Muscle layer of colon (tissue), 2 donors: ENCODE results near the gene OPRD1.
"Not testable (repeated sequence)": the region's sequence is repeated elsewhere in the genome, so short reads cannot be mapped to it uniquely, and the experiment has no call there.

ENCODE experiments used
- H3K27ac ChIP-seq: one replicate; pipeline ENCODE4 v1.7.0; 2013; ENCODE audit warnings: low read depth, mild to moderate bottlenecking, low read length, moderate library complexity
- H3K27me3 ChIP-seq, 2 donors: one replicate each; pipeline ENCODE4 v1.7.0; 2013; ENCODE audit warnings: low read length in 2 of 2, mild to moderate bottlenecking in 2 of 2; ENCODE audit not compliant: insufficient read depth in 2 of 2, control insufficient read depth in 1 of 2
- H3K36me3 ChIP-seq: one replicate; pipeline ENCODE4 v1.7.0; 2013; ENCODE audit warnings: mild to moderate bottlenecking, low read length; ENCODE audit not compliant: insufficient read depth
- H3K4me1 ChIP-seq: one replicate; pipeline ENCODE4 v1.7.0; 2013; ENCODE audit warnings: mild to moderate bottlenecking, low read length; ENCODE audit not compliant: insufficient read depth
- H3K4me3 ChIP-seq, 2 donors: one replicate each; pipeline ENCODE4 v1.7.0; 2013; ENCODE audit warnings: low read length in 2 of 2, low read depth in 1 of 2, mild to moderate bottlenecking in 1 of 2, moderate library complexity in 1 of 2
- H3K9ac ChIP-seq: one replicate; pipeline ENCODE4 v1.7.0; 2013; ENCODE audit warnings: low read length
- H3K9me3 ChIP-seq: one replicate; pipeline ENCODE4 v1.7.0; 2013; ENCODE audit warnings: mild to moderate bottlenecking, low read length
- donor health status: abdominal sarcoma.
- donor health status: Adenocarcinoma of cecum.

The OPRD1 gene

DNA sequence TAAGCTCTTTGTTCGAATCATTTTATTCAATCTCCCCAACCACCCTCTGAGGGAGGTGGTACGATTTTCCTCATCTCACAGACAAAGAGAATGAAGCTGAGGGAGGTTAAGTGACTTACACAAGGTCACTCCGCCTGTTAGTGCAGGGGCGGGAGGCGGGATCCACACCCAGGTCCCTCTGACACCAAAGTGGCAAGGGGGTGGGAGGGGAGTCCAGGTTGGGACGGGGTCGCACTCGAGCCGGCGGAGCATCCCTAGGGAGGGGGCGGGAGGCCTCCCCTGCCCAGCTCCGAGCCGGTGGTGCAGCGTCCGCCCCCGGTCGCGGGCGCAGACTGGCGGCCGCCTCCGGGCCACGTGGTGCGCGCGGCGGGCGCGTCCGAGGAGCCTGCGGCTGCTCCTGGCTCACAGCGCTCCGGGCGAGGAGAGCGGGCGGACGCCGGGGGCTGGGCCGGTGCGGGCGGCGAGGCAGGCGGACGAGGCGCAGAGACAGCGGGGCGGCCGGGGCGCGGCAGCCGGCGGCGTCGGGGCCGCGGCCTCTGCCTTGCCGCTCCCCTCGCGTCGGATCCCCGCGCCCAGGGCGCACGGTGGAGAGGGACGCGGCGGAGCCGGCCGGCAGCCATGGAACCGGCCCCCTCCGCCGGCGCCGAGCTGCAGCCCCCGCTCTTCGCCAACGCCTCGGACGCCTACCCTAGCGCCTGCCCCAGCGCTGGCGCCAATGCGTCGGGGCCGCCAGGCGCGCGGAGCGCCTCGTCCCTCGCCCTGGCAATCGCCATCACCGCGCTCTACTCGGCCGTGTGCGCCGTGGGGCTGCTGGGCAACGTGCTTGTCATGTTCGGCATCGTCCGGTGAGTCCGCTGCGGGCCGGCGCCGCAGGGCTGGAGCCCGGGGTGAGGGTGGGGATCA lies at the start of gene OPRD1:
TSS of gene OPRD1 (plus strand) at position 405 of the 903 bp plus-strand sequence. CDS start at position 619, 214 bp downstream.
- no peaks in the 10 kb centered on the region for H3K4me1 ChIP-seq
- H3K27ac ChIP-seq: no peak within 1 kb of the TSS
- no peak within 1 kb of the TSS for H3K4me3 ChIP-seq
- H3K27me3 ChIP-seq: peaks cover 15 to 36% of the 10 kb centered on the region in 2 donors
- no peaks in the 10 kb centered on the region for H3K36me3 ChIP-seq
- H3K9ac ChIP-seq: no peak within 1 kb of the TSS
- no peaks in the 10 kb centered on the region for H3K9me3 ChIP-seq

- Histone ChIP-seq H3K9ac (no peak overlapping the region), H3K27ac (no peak overlapping the region), H3K36me3 (no peaks in the 10 kb centered on the region), H3K27me3 (no peaks in the 10 kb centered on the region), H3K9me3 (no peaks in the 10 kb centered on the region), H3K4me3 (no peak overlapping the region), H3K4me1 (no peaks in the 10 kb centered on the region)
These were observed 45.3 kb upstream of the OPRD1 start for GRCh38 chr1:28766532-28767183.

DNA sequence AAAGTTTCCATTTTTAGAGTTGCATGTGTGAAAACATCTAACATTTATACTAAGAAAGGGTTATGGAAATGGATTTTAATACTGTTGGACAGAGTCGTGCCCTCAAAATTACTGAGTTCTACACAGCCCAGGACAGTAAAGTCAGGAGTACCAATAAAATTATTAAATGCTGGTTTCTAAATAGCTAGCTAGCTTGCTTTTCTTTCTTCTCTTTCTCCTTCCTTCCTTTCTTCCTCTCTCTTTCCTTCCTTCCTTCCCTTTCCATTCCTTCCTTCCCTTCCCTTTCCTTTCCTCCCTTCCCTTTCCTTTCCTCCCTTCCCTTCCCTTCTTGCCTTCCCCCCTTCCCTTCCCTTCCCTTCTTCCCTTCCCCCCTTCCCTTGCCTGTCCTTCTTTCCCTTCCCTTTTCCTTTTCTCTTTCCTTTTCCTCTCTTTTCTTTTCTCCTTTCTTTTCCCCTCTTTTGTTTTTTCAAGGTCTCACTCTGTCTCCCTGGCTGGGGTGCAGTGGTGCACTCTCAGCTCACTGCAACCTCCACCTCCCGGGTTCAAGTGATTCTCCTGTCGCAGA lies 41.3 kb upstream of the OPRD1 start:
- Histone ChIP-seq H3K9me3 (no peaks in the 10 kb centered on the region), H3K27me3 (no peaks in the 10 kb centered on the region), H3K4me3 (no peak overlapping the region), H3K9ac (no peak overlapping the region), H3K36me3 (no peaks in the 10 kb centered on the region), H3K4me1 (no peaks in the 10 kb centered on the region), H3K27ac (no peak overlapping the region)

DNA sequence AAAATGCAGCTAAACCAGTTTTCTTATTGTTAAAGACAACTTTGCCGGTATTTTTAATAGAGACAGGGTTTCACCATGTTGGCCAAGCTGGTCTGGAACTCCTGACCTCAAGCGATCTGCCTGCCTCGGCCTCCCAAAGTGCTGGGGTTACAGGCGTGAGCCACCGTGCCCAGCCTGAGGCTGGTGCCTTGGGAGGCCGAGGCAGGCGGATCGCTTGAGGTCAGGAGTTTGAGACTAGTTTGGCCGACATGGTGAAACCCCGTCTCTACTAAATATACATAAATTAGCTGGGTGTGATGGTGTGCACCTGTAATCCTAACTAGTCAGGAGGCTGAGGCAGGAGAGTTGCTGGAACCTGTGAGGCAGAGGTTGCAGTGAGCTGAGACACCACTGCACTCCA lies 40.0 kb upstream of the OPRD1 start:
- not testable (repeated sequence) for H3K9ac ChIP-seq, H3K36me3 ChIP-seq, H3K27me3 ChIP-seq, H3K9me3 ChIP-seq, H3K4me3 ChIP-seq, H3K4me1 ChIP-seq, H3K27ac ChIP-seq

- no peaks in the 10 kb centered on the region for H3K9me3 ChIP-seq
These were observed 38.9 kb upstream of the OPRD1 start for GRCh38 chr1:28773105-28773504.

DNA sequence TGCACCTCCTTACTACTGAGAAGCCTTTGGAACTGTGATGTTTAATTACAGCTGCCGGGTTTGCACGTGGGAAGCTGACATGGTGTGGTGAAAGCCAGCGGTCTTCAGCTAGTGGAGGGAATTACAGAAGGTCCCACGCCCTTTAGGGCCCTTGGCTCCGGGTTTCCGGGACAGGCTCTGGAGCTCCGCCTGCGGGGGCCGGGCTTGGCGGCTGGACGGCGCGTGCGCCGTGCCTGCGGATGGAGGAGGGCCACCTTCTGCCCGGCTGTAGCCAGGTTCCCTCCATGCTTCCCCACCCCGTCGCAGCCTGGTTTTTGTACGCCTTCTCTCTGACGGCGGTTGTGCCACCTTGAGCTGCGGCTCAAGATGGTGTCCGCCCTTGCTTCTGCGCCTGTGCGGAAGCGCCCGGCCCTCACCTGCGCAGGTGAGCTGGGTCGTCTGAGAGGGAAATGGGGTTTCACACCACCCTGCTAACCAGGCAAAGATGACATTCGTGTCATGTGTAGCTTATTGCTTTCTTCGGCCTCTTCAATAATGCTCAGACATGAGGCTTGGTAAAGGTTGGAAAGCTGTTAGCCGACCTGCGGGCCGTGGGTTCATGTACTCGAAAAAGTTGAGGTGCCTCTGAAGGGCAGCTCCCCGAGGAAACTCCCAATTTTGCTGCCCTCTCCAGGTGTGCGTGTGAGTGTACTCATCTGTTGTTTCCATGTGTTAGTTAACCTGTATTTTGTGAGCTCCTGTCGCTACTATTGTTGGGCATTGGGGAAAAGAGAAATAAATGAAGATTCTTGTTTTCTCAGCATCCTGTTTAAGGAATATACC lies 36.6 kb upstream of the OPRD1 start:
- H3K27me3 ChIP-seq: no peaks in the 10 kb centered on the region
- no peak overlapping the region for H3K27ac ChIP-seq
- no peaks in the 10 kb centered on the region for H3K9me3 ChIP-seq
- peak overlapping the region; percentile 34 to 63 for H3K4me3 ChIP-seq
- H3K9ac ChIP-seq: no peak overlapping the region
- no peaks in the 10 kb centered on the region for H3K36me3 ChIP-seq
- H3K4me1 ChIP-seq: peaks cover 3% of the 10 kb centered on the region

More at GRCh38 chr1:28773105-28773504, 38.9 kb upstream of the OPRD1 start:
- Histone ChIP-seq H3K36me3 (no peaks in the 10 kb centered on the region), H3K27me3 (no peaks in the 10 kb centered on the region), H3K27ac (no peak overlapping the region), H3K4me3 (no peak overlapping the region), H3K4me1 (no peaks in the 10 kb centered on the region), H3K9ac (no peak overlapping the region)

DNA sequence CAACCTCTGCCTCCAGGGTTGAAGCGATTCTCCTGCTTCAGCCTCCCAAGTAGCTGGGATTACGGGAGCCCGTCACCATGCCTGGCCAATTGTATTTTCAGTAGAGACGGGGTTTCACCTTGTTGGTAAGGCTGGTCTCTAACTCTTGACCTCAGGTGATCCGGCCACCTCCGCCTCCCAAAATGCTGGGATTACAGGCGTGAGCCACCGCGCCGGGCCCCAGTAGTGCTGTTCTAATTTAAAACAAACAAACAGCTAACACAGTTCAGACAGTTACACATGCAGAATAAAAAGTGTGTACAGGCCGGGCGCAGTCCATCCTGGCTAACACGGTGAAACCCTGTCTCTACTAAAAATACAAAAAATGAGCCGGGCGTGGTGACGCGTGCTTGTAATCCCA lies 35.6 kb upstream of the OPRD1 start:
- Histone ChIP-seq H3K4me3 (no peak overlapping the region), H3K4me1 (peaks cover 4% of the 10 kb centered on the region), H3K27me3 (no peaks in the 10 kb centered on the region), H3K9me3 (no peaks in the 10 kb centered on the region), H3K36me3 (no peaks in the 10 kb centered on the region), H3K9ac (no peak overlapping the region), H3K27ac (no peak overlapping the region)

- peaks cover 4% of the 10 kb centered on the region for H3K4me1 ChIP-seq
- H3K9me3 ChIP-seq: no peaks in the 10 kb centered on the region
These were observed 33.9 kb upstream of the OPRD1 start for GRCh38 chr1:28778021-28778420.

GRCh38 chr1:28779751-28780408 lies 32.1 kb upstream of the OPRD1 start:
- Histone ChIP-seq H3K27me3 (no peaks in the 10 kb centered on the region), H3K27ac (no peak overlapping the region), H3K4me3 (no peak overlapping the region), H3K36me3 (no peaks in the 10 kb centered on the region), H3K9me3 (no peaks in the 10 kb centered on the region), H3K9ac (no peak overlapping the region), H3K4me1 (peaks cover 4% of the 10 kb centered on the region)

More at GRCh38 chr1:28778021-28778420, 33.9 kb upstream of the OPRD1 start:
- H3K27ac ChIP-seq: no peak overlapping the region
- no peaks in the 10 kb centered on the region for H3K27me3 ChIP-seq
- no peak overlapping the region for H3K9ac ChIP-seq
- no peak overlapping the region for H3K4me3 ChIP-seq
- H3K36me3 ChIP-seq: no peaks in the 10 kb centered on the region

- no peaks in the 10 kb centered on the region for H3K27me3 ChIP-seq
- no peak overlapping the region for H3K4me3 ChIP-seq
- H3K27ac ChIP-seq: no peak overlapping the region
- no peaks in the 10 kb centered on the region for H3K36me3 ChIP-seq
- no peak overlapping the region for H3K9ac ChIP-seq
- peaks cover 4% of the 10 kb centered on the region for H3K4me1 ChIP-seq
- H3K9me3 ChIP-seq: no peaks in the 10 kb centered on the region
These were observed 30.7 kb upstream of the OPRD1 start for GRCh38 chr1:28781305-28781704.
